Neural progenitor cell (in vitro differentiated cells): ENCODE results near the gene COL20A1.

ENCODE experiments used
- EZH2phosphoT487 ChIP-seq: fragments of 200-600 bp; sonication (generic); IDR thresholded peaks from 2 replicates; pipeline ENCODE4 v1.6.1; 2017; ENCODE audit warnings: antibody characterized with exemption
- TF ChIP-seq, protein P1 (sequence below): fragments of 200-600 bp; sonication (generic); IDR thresholded peaks from 2 replicates; pipeline ENCODE4 v1.5.1; 2017; ENCODE audit warnings: antibody characterized with exemption, mild to moderate bottlenecking

DNA sequence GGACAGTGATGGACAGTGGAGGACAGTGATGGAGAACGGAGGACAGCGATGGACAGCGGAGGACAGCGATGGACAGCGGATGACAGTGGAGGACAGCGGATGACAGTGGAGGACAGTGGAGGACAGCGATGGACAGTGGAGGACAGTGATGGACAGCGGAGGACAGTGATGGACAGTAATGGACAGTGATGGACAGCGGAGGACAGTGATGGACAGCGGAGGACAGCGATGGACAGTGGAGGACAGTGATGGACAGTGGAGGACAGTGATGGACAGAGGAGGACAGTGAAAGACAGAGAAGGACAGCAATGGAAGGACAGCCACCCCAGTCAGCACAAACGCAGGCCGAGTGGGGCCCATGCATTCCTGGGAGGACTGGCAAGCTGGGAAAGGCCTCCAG is 35.4 kb upstream of the COL20A1 start:
- TF ChIP-seq, protein P1, sequence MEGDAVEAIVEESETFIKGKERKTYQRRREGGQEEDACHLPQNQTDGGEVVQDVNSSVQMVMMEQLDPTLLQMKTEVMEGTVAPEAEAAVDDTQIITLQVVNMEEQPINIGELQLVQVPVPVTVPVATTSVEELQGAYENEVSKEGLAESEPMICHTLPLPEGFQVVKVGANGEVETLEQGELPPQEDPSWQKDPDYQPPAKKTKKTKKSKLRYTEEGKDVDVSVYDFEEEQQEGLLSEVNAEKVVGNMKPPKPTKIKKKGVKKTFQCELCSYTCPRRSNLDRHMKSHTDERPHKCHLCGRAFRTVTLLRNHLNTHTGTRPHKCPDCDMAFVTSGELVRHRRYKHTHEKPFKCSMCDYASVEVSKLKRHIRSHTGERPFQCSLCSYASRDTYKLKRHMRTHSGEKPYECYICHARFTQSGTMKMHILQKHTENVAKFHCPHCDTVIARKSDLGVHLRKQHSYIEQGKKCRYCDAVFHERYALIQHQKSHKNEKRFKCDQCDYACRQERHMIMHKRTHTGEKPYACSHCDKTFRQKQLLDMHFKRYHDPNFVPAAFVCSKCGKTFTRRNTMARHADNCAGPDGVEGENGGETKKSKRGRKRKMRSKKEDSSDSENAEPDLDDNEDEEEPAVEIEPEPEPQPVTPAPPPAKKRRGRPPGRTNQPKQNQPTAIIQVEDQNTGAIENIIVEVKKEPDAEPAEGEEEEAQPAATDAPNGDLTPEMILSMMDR = no peak
- no peak for TF ChIP-seq EZH2phosphoT487
